NCI-H2196 (cell line): Measurements from ENCODE around the gene AVPI1.

Experiments
- DNase-seq: peaks from one replicate; lab custom pipeline; 2025; ENCODE audit not compliant: unreplicated experiment; lab: John Stamatoyannopoulos, UW

Gene AVPI1, protein sequence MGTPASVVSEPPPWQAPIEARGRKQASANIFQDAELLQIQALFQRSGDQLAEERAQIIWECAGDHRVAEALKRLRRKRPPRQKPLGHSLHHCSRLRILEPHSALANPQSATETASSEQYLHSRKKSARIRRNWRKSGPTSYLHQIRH

GRCh38 chr10:97686962-97687784 is at the start of gene AVPI1:
Gene AVPI1 (minus strand): TSS chr10:97687241. CDS start chr10:97679905, 7,336 bp downstream.
- DNase-seq: peak; percentile 98

GRCh38 chr10:97736403-97736901 is 49.4 kb upstream of the AVPI1 start:
- peak; percentile 58 for DNase-seq

DNA sequence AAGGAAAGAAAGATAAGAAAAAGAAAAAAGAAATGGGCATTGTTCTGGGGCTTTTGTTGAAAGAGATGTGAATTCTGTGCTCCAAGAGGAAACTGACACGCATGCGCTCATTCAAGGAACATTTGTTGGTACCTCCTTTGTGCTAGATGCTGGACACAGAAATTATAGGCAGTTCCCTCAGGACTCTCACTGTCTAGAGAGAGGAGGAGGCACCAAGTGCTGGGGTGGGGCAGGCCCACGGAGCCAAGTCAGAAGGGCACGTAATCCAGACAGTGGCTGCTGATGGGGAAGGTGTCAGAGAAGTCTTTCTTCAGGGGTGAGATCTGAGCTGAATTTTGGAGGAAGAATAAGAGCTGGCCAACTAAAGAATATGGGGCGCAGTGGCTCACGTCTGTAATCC is 47.0 kb upstream of the AVPI1 start:
- DNase-seq: no peak

- no peak for DNase-seq
Observed at GRCh38 chr10:97733256-97733655, 46.2 kb upstream of the AVPI1 start.

DNA sequence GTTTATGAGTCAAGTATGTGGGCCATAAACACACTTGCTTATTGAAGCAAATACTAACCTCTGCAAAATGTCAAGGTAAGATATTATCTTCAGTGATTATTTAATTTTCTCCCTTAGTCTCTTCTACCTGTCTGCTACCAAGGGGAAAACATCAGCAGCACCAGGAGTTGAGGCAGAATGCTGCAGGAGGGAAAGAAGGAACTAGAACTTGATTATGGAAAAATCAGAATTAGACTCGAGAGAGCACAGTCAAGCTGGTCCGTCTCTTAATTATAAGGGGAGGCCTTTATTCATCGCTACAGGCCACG is 45.0 kb upstream of the AVPI1 start:
- no peak for DNase-seq

- DNase-seq: peak; percentile 83
Observed at GRCh38 chr10:97731346-97732051, 44.5 kb upstream of the AVPI1 start.

GRCh38 chr10:97729014-97729413 is 42.0 kb upstream of the AVPI1 start:
- DNase-seq: no peak

DNA sequence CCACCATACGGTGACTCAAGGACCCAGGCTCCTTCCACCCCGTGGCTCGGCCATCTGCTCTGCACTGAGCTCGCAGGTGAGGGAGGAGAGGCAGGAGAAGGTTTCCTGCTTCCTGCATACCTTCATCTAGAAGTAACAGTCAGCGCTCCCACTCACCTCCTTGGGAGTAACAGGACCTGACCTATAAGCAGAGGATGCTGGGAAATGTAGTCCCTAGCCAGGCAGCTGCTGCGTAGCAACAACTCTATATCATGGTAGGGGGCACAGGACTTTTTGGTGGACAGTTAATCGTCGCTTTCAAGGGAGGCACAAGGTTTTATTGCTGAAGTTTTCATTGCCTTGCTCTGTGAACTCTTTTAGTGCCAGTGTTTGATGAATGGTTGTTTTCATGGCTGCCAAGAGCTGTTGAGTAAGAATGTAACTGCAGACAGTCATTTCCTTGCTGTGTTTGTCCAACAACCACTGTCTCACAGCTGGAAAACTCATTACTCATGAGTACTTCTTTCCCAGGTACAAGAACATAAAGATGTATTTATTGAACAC is 39.7 kb upstream of the AVPI1 start:
- DNase-seq: no peak

- DNase-seq: peak; percentile 21
Observed at GRCh38 chr10:97724341-97724941, 37.4 kb upstream of the AVPI1 start.

DNA sequence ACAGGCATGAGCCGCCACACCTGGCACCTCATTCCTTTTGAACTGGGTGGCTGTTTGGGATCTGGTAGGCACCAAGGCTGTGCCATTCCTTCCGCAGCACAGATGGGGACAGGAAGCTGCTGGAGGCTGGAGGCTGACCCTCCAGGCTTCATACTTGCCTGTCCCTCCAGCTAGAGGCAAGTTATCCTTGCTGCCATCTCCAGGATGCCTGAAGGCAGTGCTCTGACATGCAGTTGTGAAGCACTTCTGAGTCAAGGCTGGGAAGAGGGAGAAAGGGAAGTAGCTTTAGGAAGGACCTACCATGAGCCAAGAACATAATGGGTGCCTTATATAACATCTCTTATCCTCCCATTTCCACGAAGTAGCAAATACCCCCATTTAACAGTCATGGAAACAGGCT is 36.0 kb upstream of the AVPI1 start:
- no peak for DNase-seq

- no peak for DNase-seq
Observed at GRCh38 chr10:97721871-97722780, 35.1 kb upstream of the AVPI1 start.

DNA sequence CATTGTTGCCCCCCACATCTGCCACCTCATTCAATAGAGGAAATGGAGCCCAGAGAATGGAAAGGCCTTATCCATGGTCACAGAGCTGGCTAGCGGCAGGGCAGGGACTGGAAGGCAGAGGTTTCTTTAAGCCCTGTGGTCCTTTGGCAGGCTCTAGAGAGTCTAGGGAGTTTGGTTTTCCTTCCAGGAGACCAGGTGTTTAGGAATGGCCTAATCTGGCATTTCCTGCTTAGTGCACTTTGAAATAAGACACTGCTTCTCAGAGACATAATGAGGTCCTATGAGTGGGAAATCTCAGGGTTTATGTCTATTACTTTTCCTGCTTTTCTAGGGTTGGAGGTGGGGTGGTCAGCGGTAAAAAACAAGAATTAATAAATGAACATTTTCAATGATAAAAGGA is 32.6 kb upstream of the AVPI1 start:
- DNase-seq: no peak

- DNase-seq: peak; percentile 88
Observed at GRCh38 chr10:97718659-97719142, 31.7 kb upstream of the AVPI1 start.

DNA sequence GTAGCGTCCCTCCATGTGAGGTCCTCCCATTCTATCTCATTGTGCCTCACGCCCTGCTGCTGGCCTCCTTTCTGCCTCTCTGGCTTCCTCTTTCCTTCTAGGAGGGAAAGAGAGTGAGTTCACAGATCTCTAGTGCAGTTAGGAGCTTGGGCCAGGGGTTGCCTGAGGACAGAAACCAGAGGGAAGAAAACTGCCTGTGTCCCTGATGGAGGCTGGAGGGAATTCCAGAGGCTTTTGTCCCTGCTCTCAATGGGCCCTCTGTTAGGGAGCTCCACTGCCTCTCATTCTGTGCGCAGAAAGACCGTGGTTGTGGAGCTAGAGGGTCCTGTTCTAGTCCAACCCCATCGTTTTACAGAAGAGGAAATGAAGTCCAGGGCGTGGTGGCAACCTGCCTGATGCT is 31.1 kb upstream of the AVPI1 start:
- no peak for DNase-seq

DNA sequence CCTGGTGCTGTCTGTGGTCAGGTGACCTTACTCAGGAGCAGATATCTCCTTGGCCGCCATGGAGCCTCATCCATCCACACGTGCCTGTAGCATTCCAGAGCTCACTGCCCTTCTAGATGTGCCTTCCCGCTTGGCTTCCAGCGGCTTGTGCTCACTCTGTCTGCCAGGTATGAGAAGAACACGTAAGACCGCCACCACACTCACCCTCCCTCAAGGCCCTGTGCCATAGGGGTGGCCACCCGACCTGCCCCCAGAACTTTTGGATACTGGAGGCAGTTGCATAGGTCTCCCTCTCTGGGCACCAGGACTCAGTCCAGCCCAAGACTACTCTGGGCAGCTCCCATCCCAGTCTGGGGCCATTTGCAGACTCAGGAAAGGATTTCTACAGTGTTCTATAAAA is 30.6 kb upstream of the AVPI1 start:
- no peak for DNase-seq

GRCh38 chr10:97715259-97715874 is 28.3 kb upstream of the AVPI1 start:
- DNase-seq: no peak

- DNase-seq: no peak
Observed at GRCh38 chr10:97714401-97715258, 27.6 kb upstream of the AVPI1 start.

DNA sequence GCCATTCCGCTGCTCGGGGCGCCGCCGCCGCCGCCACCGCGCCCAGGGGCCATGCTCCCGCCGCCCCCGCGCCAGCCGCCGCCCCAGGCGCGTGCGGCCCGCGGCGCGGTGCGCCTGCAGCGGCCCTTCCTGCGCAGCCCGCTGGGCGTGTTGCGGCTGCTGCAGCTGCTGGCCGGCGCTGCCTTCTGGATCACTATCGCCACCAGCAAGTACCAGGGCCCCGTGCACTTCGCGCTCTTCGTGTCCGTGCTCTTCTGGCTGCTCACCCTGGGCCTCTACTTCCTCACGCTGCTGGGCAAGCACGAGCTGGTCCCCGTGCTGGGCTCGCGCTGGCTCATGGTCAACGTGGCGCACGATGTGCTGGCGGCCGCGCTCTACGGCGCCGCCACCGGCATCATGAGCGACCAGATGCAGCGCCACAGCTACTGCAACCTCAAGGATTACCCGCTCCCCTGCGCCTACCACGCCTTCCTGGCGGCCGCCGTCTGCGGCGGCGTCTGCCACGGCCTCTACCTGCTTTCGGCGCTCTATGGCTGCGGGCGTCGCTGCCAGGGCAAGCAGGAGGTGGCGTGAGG is 26.9 kb upstream of the AVPI1 start:
- peak; percentile 48 for DNase-seq
